ENCODE measurements around the gene LRRC52.

The LRRC52 gene, protein sequence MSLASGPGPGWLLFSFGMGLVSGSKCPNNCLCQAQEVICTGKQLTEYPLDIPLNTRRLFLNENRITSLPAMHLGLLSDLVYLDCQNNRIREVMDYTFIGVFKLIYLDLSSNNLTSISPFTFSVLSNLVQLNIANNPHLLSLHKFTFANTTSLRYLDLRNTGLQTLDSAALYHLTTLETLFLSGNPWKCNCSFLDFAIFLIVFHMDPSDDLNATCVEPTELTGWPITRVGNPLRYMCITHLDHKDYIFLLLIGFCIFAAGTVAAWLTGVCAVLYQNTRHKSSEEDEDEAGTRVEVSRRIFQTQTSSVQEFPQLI

DNA sequence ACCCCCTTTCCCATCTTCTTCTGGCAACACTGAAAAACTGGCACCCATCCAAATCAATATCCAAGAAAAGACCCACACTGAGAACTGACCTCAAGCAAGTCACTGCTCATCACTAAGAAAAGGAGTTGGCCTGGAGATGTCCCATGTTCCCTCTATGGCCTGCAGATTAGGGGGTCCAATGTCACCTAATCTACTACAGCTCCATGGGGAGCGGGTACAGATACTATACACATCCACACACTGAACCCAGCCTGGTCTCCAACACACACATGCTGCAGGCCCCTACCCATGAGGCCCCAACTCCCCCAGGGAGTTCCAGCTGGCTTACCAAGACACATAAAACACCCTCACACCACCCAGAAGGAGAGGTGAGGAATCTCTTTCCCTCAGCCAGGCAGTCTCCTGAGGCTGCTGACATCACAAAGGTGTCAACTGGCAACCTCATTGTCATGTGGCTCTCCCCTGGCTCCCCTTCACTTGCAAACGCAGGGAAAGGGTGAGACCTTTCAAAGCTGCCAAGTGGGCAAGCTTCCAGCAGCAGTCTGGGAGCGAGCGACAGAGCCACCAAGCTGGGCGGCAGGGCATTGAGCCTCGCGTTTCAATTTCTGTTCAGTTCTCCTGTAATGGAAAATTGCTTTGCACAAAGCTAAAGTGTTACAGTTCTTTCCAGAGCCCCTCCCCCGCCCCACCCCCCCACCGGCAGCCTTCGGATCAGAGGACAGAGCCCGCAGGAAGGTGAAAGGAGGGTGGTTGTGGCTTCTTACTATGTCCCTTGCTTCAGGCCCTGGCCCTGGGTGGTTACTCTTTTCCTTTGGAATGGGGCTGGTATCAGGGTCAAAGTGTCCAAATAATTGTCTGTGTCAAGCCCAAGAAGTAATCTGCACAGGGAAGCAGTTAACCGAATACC, at the start of gene LRRC52:
Gene LRRC52 (plus strand): TSS at position 469 of the 907 bp plus-strand sequence. CDS start 297 bp downstream, at position 766.
- no peak for DNase-seq

DNA sequence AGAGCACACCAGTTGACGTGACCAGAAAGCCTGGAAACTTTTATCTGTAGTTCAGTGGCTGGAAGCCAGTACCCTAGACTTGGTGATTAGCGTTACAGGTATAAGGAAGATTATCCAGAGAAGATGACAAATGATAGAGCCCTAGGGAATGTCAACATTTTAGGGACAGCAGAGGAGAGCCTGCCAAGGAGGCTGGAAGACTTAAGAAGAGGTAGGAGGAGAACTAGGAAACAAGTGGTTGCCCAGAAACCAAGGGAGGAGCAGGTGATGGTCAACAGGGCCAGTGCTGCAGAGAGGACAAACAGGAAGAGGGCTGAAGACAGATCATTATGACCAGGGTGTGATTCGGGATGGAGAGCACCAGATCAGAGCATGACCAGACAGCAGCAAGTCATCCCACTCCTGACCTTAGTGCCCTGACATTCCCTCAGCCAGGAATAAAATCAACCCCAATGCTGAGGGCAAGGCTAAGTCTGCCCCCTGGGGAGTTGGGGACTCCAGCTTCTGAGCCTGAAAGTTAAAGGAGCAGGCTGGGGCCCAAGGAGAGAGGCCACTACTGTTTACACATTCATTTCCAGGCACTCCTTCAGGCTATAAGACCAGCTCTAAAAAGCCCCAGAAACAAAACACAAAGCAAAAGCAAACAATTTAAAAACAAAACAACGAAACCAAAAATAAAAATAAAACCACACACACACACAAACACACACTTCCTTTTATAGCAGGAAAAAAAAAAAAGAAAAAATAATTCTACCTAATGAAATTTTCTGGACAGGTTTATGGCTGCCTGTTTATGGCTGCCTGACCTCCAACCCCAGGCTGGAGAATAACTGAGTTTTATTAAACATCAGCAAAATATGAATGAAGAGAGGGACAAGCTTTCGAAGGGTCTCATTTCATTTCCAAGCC, 48.6 kb upstream of the LRRC52 start:
- no peak for DNase-seq

DNA sequence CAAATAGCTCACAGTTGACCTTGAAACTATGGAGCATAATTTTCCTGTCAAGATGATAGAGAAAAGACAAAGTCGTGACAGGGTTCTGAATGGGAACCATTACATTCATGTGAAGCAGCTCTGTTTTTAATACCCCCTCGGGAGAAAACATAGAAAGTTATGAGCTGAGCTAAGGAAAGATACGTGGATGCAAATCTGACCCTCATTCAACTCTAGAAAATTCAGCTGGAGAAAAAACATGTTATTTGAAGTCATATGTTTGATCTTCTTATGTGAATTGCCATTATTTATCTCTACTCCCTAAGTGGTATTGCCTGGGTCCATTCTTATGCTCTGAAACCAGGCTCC, 48.0 kb upstream of the LRRC52 start:
- DNase-seq: no peak

DNA sequence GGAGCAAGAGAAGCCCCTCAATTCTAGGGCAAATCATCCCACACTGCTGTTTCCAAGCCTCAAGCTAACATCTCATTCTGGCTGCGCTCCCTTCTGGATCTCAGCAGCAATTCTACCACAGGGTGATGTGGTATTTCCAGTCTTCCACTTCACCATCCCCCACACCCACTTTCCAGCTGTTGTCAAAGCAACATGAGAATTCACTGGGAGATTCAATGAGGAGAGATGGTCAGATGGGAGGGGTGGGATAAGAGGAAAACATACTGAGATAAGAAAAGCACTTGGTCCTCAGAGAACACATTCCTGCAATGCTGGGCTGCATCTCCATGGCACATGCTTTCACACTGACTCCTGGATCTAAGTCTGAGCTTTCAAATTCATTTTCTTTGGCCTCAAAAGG, 47.3 kb upstream of the LRRC52 start:
- no peak for DNase-seq

DNA sequence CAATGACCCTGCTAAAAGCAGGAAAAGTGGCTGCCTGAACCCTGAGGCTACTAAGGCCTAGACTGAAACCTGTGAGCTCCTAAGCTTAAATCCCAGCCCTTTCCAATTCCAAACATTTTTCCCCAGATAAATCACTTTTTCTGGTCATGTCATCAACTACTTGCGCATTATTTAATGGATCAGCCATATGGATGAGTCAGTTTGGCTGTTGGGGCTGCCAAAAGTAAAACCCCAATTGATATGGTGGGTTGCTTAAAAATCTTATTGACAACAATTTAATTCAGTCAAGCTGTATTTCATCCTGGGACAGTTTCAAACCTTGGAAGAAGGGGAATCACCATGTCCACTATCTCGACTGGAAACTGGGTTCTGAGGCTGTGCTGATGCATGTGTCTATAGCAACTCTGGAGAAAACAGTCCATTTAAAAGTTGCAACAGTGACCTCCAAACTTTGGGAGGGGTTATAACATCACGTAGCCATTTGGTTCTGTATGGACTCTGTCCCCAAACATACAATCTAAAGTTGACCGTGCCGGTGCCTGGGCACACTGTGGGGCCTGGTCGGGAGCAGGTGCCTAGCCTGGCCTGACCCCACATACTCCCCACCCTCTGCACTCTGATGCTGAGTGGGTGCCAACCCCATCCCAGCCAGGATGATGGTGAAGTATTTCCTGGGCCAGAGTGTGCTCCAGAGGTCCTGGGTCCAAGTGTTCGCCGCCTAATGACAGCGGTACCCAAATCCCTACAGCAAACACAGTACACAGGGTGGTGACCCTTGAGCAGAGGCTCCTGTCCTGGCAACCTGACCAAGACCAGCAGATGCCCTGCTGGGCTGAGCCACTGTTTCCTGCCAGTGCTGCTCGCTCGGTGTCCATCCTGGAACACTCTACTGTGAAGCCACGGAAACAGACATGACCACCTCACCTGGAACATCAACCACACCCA, 46.5 kb upstream of the LRRC52 start:
- DNase-seq: no peak

DNA sequence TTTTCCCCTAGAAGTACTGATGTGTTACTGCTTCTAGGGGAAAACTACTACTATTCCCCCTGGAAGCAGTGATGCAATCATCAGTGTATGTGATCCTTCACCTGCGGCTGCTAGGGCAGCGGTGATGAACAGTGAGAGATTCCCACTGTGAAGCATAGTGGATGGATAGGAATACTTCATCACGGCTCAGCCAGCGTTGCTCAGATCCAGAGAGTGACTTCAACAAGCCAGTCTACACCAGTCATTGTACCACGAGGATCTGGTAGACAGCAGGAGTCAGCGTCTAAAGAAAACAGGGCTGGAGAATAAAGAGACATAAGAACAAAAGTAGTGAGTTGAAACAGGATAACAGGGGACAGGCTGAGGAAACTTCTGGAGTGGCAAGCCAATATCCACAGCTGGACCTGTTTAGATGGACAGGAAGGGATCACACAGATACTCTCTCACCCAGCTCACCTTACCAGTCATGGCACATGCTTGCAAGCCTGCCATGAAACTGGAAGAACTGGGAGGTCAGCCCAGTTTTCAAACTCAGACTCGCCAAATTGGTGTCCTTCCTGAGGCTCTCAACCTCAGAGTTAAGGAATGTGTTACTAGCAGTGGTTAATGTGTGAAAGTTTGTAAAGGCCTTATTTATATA, 42.4 kb upstream of the LRRC52 start:
- DNase-seq: no peak

DNA sequence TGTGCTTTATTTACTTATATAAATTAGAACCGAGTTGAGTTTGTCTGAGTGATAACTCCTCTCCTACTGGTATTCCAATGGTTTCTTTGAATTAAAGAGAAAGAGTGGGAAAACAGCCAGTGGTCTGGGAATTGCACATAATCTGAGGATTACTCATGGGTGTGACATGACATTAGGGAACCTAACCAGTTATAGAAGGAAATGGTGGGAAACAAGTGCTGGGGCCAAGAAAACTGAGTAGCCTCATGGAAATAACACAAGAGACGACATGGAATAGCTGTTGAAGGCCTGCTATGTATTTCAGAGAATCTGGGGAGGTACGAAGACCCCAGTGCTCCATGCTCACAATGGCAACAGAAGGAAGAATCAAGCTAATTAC, 41.8 kb upstream of the LRRC52 start:
- no peak for DNase-seq

DNA sequence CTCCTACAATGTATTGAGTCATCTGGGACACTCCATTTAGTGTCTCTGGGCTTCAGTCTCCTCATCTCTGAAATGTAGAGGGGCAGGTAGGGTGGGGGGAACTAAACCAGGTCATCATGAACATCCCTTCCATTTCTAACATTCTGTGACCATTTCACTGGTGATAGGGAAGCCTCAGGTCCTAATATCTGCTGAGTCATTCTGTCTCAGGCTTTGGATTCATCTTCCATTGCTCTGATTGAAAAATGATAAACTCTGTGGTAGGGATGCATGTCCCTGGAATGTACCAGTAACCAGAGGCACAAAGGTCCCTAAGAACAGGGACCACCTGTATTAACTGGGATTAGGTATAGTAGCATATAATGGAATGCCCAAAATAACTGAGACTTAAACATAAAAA, 36.2 kb upstream of the LRRC52 start:
- no peak for DNase-seq

DNA sequence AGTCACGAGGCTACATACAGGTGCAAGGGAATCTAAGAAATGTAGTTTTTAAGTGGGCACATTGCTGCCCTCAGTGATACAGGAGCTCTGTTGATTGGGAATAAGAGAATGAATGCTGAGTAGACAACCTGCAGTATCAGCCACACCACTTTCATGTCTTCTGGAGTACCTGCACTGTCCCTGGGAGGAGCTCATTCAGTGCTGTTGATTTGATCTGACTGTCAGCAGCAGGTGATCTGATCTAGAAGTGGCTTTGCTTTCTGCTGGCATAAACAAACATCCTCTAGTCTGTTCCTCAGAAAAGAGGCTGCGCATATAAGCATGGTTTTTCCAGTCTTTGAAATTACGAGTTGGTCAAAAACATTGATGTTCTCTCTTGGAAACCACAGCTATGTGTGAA, 35.5 kb upstream of the LRRC52 start:
- DNase-seq: no peak

DNA sequence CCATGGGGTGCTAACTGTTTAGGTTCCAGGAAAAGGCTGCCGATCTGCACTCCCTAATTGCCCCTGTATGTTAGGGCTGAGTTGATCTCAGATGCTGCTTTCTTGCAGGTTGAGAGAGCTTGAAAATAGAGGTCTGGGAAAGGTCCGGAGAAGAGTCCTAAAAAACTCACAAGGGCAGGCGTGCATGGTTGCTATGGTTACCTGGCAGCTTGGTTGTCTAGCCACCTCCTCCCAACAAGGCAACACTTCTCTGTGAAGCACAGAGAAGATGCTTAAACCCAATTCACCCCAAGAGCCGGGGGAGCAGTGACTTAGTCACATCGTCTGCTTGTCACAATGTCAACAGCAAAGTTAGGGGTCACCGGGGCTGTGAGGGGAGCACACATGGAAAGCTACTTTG, 31.0 kb upstream of the LRRC52 start:
- no peak for DNase-seq

DNA sequence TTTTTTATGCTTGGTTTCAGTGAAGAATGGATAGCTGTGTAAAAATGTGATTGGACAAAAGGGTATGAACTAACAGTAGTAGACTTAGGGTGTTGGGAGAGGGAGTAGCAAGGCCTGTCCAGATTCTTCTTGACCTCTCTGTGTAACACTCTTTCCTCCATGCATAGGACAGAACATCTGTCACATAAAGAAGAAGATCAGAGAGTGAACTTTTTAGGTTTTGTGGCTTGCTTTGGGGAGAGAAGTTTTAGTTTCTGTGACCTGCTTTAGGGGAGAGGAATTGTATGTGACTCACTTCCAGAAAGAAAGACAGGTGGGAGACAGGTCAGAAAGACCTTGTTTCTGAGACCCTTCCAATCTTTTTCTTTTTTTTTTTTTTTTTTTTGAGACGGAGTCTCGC, 27.3 kb upstream of the LRRC52 start:
- DNase-seq: no peak

DNA sequence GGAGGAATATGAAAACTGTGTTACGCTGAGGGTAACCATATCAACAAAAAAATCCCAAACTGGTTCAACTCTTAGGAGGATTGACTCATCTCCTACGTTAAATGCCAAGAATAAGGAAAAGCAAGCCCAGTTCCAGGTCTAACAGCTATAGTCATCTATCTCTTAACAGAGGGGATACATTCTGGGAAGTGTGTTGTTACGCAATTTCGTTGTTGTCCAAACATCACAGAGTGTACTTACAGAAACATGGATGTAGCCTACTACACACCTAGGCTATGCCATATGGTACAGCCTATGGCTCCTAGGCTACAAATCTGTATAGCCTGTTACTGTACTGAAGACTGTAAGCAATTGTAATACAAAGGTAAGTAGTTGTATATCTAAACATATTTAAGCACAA, 23.2 kb upstream of the LRRC52 start:
- DNase-seq: no peak

DNA sequence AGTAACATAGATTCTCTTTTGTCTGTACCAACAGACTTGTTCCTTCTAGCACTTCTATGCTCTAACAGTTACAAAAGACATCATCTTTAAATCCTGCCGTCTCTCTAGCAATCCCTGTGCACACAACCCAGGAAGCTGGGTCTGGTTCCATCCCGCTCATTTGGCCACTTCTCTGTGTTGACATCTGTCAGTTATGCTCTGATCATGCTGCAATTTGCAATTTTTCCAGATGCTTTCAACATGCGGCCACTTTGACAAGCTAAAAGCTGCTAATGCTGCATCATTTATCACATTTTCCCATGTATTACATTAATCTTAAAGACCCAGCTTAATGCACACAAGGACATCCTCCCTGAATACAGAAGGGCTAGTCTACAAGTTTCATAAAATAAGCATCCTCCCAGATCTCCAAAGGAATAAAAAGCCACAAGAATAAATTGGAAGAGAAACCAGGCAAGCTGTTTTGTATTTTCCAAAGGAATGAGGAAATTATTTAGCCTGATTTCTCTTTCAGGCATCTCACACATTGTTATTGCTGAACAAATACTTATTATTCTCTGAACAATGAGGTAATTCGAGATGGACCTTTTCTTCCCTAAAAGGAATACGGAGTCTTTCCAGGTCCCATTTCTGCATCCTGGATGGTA, 19.0 kb upstream of the LRRC52 start:
- no peak for DNase-seq

DNA sequence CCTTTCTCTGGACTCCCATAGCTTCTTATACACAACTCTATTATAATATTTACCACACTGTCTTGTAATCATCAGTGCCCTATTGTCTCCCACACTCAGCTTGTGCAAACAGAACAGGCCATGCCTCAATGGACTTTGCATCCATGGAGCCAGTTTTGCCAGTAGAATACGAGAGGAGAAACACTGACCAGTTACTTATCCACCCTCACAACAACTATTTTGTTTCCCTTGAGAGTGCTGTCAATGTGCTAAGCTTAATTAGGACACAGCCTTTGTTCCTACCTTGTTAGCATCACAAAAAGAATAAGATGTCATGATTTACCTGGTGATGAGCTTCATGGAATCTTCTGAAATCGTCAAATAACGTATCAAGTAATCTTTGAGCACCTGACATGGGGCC, 18.1 kb upstream of the LRRC52 start:
- DNase-seq: no peak

DNA sequence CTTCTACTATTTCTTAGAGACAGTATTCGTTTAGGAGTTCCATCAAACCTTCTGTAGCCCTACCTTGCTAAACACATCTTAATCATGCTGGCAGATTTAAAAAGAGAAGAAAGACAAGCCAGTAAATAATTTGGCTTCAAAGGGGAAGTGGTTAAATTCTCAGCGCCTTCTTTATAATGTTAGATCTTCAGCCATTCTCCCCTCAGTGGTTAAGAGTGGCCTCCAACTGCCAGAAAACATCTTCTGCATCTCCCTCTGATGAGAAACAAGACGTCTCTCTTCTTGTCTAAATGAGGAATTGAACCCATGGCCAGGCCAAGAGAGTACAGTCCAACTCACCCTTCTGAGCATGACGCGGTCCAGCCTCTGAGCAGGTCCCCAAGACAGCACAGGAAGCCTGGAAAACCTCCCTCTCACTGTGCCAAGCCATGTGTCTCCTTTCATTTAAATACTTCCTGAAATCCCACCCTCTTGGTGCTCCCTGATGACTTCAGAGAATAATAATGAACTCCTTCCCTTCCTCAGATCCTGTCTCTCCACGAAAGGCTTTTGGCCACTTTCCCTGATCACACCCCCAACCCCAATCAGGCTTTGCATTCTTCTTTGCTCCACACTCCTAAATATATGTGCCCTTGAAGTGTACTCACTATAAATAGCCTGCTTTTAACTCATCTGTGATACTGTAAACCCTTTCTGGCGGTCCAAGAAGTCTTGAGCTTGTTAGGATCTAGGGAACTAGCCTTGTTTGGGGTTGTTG, 16.4 kb upstream of the LRRC52 start:
- DNase-seq: no peak

DNA sequence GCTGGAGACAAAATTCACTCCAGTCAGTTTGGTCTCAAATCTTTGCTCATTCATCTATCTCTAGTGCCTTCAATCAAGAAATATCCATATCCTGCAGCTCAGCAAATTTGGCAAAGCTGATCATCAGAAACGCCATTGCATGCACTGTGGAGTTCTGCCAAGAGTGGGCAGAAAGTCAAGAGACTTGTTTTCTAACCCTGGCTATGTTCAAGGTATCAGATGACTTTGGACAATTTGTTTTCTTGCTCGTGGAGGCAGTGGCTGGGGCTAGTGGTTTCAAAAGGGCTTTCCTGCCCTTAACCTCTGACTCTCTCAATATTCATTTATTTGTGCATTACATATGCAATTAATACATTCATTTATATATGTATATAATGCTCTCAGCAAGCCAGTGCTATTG, 12.8 kb upstream of the LRRC52 start:
- DNase-seq: no peak

DNA sequence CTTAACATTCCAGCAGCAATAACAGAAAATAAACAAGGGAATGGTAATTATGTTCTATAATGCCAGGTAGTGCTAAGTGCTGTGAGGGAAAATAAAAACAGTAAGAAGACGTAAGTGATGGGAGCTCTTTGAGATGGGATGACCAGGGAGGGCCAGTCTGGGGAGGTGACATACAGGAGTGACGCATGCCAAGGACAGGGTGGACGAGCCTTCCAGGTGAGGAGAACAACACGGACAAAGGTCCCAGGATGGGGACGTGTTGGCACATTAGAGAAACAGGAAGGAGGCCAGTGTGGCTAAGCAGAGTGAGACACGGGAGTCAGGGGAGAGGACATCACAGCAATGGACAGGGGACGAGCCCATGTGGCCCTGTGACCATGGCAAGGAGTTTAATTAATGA, 11.7 kb upstream of the LRRC52 start:
- no peak for DNase-seq

DNA sequence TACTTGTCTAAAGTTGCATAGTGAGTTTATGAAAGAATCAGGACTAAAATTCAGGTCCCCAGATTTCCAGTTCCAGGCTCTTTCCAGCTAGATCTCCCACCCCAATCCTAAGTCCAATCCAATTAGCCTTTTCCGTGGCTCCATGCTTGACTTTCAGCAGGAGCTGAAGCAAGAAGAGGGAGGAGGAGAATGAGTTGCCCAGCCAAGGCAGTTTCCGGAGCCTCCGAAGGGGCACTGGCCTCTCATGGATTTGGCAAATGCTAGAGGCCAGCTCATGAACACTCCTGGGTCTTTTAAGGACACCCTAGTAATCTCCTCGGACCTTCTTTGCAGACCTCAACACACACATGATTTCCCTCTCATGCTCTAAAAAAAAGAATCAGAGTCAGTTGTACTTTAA, 10.5 kb upstream of the LRRC52 start:
- no peak for DNase-seq

DNA sequence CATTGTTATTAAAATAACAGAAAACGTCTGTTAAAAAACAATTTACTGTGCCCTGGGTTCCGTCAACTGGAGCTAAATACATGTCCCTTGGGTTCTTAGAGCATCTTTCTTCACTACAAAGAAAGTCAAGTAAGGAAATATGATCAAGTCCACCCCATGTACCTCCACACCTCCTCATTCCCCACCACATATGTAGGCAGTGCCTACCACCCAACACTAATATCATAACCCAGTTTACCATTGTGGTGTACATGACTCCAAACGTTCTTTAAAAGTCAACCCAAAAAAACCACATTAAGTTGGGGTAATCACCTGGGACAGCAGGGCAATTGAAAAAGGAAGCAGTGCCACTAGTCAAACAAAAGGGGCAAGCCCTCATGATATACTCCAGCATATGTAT, 7.8 kb upstream of the LRRC52 start:
- no peak for DNase-seq

DNA sequence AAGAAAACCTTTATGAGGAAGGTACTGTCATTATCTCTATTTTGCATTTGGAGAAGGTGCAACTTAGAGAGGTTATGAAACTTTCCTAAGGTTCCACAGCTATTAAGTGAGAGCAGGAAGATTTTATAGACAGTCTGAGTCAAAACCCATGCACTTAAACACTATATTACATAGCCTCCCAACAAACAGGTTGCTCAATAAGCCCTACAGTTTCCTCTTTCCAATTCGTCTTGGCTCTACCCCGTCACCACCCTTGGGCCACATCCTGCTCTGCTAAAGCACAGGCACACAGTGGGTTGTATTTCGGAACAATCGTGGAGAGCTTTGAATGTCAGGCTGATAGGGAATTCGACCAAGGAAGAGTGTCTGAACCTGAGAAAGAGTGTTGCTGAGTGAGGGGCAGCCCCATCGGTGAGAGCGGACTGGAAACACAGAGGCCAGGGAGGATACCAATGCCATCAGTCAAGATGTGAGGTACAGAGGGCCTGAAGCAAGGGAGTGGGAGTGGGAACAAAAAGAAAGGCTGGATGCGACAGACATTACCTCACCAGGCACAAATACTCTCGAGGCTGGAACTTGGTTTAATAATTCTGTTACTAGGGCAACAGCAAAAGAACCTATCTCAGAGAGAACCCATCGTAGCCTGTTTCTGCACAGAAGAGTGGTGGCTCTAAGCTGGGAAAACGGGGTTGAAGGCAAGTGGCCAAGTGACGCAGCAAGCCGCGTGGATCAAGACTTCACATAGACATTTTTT, 6.3 kb upstream of the LRRC52 start:
- DNase-seq: no peak

Data from CD4-positive, alpha-beta T cell treated with Interleukin-12 subunit alpha and Interleukin-12 subunit beta, for 1 hour (primary cell).